IMR-90 (cell line): Measurements from ENCODE around the gene REPS2. TPM values are rescaled to one million over a fixed set of nuclear protein-coding genes. Genes with fewer than 3 reads are reported as not detected.

Source experiments
- ATAC-seq: fragments of 200-7000 bp; cut with Tn5 transposase; 2 replicates; pipeline ENCODE4 v1.9.1; 2020; ENCODE audit warnings: low read depth, mild to moderate bottlenecking, moderate library complexity
- BruUV-seq: library from RNA; stranded (reverse); fragments of 400-500 nt; replicated peaks from 2 replicates; lab custom pipeline; 2021; lab: Mats Ljungman, UMichigan
- CTCF ChIA-PET: fragments of 300-600 bp; formaldehyde crosslinking; extraction: SDS; loops from one replicate; lab custom pipeline; 2021; ENCODE audit warnings: antibody characterized with exemption; lab: Yijun Ruan, JAX
- POLR2A ChIA-PET: fragments of 300-600 bp; sonication (Branson Sonifier 250); formaldehyde crosslinking; loops from one replicate; lab custom pipeline; 2022; ENCODE audit warnings: antibody characterized with exemption; ENCODE audit not compliant: unreplicated experiment; lab: Charles Lee
- DNase-seq: peaks from one replicate; pipeline ENCODE4 v3.0.0; 2013
- H2AFZ ChIP-seq: replicated peaks from 2 replicates; pipeline ENCODE3; 2013; ENCODE audit warnings: low read length, mild to moderate bottlenecking; ENCODE audit not compliant: poor library complexity
- H2AK5ac ChIP-seq: 2 replicates; pipeline ENCODE4 v1.6.1; 2013; ENCODE audit warnings: low read depth, low read length, inconsistent platforms
- H2AK9ac ChIP-seq: replicated peaks from 2 replicates; pipeline ENCODE3; 2013; ENCODE audit warnings: mild to moderate bottlenecking, low read depth, low read length, moderate library complexity; ENCODE audit not compliant: poor library complexity
- H2BK120ac ChIP-seq: 2 replicates; pipeline ENCODE4 v1.6.1; 2013; ENCODE audit warnings: low read depth, low read length, inconsistent platforms
- H2BK15ac ChIP-seq: 3 replicates; pipeline ENCODE4 v1.6.1; 2013; ENCODE audit warnings: low read depth, low read length, inconsistent platforms
- H2BK20ac ChIP-seq: 2 replicates; pipeline ENCODE4 v1.6.1; 2013; ENCODE audit warnings: low read depth, mild to moderate bottlenecking, inconsistent platforms, low read length, moderate library complexity
- H2BK5ac ChIP-seq: 2 replicates; pipeline ENCODE4 v1.6.1; 2013; ENCODE audit warnings: mild to moderate bottlenecking, low read depth, low read length, inconsistent platforms; ENCODE audit not compliant: poor library complexity, severe bottlenecking
- H3K14ac ChIP-seq: replicated peaks from 2 replicates; pipeline ENCODE4 v1.6.1; 2013; ENCODE audit warnings: low read depth, low read length, inconsistent platforms
- H3K18ac ChIP-seq: 2 replicates; pipeline ENCODE4 v1.6.1; 2013; ENCODE audit warnings: low read depth, low read length, control low read depth
- H3K23ac ChIP-seq: 2 replicates; pipeline ENCODE4 v1.6.1; 2013; ENCODE audit warnings: low read depth, low read length, inconsistent platforms
- H3K27ac ChIP-seq: 2 replicates; pipeline ENCODE4 v1.5.1; 2013; ENCODE audit warnings: mild to moderate bottlenecking, control low read depth, low read length; ENCODE audit not compliant: insufficient read depth
- H3K27me3 ChIP-seq: 2 replicates; pipeline ENCODE4 v1.6.1; 2013; ENCODE audit warnings: low read length; ENCODE audit not compliant: control insufficient read depth, insufficient read depth
- H3K36me3 ChIP-seq: 2 replicates; pipeline ENCODE4 v1.6.1; 2013; ENCODE audit warnings: low read length, mixed read lengths; ENCODE audit not compliant: control insufficient read depth, insufficient read depth
- H3K4ac ChIP-seq: 2 replicates; pipeline ENCODE4 v1.6.1; 2013; ENCODE audit warnings: low read depth, low read length, inconsistent platforms
- H3K4me1 ChIP-seq: 2 replicates; pipeline ENCODE4 v1.6.1; 2013; ENCODE audit warnings: low read length, mixed read lengths; ENCODE audit not compliant: control insufficient read depth, insufficient read depth
- H3K4me2 ChIP-seq: 2 replicates; pipeline ENCODE4 v1.6.1; 2013; ENCODE audit warnings: low read depth, mild to moderate bottlenecking, control low read depth, low read length, moderate library complexity
- H3K4me3 ChIP-seq: 2 replicates; pipeline ENCODE4 v1.5.1; 2013; ENCODE audit warnings: low read depth, mild to moderate bottlenecking, control low read depth, low read length, moderate library complexity; ENCODE audit not compliant: insufficient read depth
- H3K56ac ChIP-seq: 2 replicates; pipeline ENCODE4 v1.6.1; 2013; ENCODE audit warnings: low read length, inconsistent platforms; ENCODE audit not compliant: insufficient read depth; ENCODE audit errors: extremely low read depth
- H3K79me1 ChIP-seq, 2 experiments: 2 replicates each; pipeline ENCODE4 v1.6.1; 2013; ENCODE audit warnings: low read length in 2 of 2, inconsistent platforms in 1 of 2, low read depth in 1 of 2
- H3K9ac ChIP-seq: 2 replicates; pipeline ENCODE4 v1.6.1; 2013; ENCODE audit warnings: low read depth, low read length, control low read depth
- H3K9me1 ChIP-seq: 2 replicates; pipeline ENCODE4 v1.6.1; 2013; ENCODE audit warnings: low read length, inconsistent platforms; ENCODE audit not compliant: insufficient read depth
- H3K9me3 ChIP-seq: 2 replicates; pipeline ENCODE4 v1.6.1; 2013; ENCODE audit warnings: low read length; ENCODE audit not compliant: control insufficient read depth, insufficient read depth
- H4K20me1 ChIP-seq: 2 replicates; pipeline ENCODE4 v1.6.1; 2013; ENCODE audit warnings: low read length, inconsistent platforms; ENCODE audit not compliant: insufficient read depth
- H4K5ac ChIP-seq: 2 replicates; pipeline ENCODE4 v1.6.1; 2013; ENCODE audit warnings: mild to moderate bottlenecking, low read depth, low read length, control low read depth
- H4K8ac ChIP-seq, 2 experiments: 2 replicates each; pipeline ENCODE4 v1.6.1; 2013; ENCODE audit warnings: low read depth in 2 of 2, low read length in 2 of 2, control low read depth in 1 of 2, inconsistent platforms in 1 of 2
- H4K91ac ChIP-seq: 2 replicates; pipeline ENCODE4 v1.6.1; 2013; ENCODE audit warnings: low read depth, low read length, inconsistent platforms; ENCODE audit not compliant: insufficient read depth
- BHLHE40 ChIP-seq: fragments of 150-350 bp; IDR thresholded peaks from 2 replicates; pipeline ENCODE4 v1.6.1; 2016; ENCODE audit warnings: mild to moderate bottlenecking, low read depth, low read length
- CEBPB ChIP-seq: IDR thresholded peaks from 2 replicates; pipeline ENCODE4 v1.6.1; 2012; ENCODE audit warnings: low read depth, low read length, improper control_type of control experiment
- CHD1 ChIP-seq: IDR thresholded peaks from 2 replicates; pipeline ENCODE4 v1.6.1; 2012; ENCODE audit warnings: low read depth, low read length, improper control_type of control experiment
- FOS ChIP-seq: fragments of 150-350 bp; IDR thresholded peaks from 2 replicates; pipeline ENCODE4 v1.6.1; 2016; ENCODE audit warnings: low read depth, low read length
- MAFK ChIP-seq: IDR thresholded peaks from 2 replicates; pipeline ENCODE4 v1.6.1; 2012; ENCODE audit warnings: low read depth, low read length, improper control_type of control experiment
- MAZ ChIP-seq: IDR thresholded peaks from 2 replicates; pipeline ENCODE4 v1.6.1; 2012; ENCODE audit warnings: low read depth, mild to moderate bottlenecking, low read length, improper control_type of control experiment, moderate library complexity, borderline replicate concordance
- MXI1 ChIP-seq: IDR thresholded peaks from 2 replicates; pipeline ENCODE4 v1.6.1; 2012; ENCODE audit warnings: low read depth, mild to moderate bottlenecking, low read length, moderate library complexity, borderline replicate concordance
- NFE2L2 ChIP-seq: fragments of 150-350 bp; IDR thresholded peaks from 2 replicates; pipeline ENCODE4 v1.6.1; 2016; ENCODE audit warnings: low read depth, mild to moderate bottlenecking, low read length
- POLR2A ChIP-seq: IDR thresholded peaks from 2 replicates; pipeline ENCODE4 v1.6.1; 2012; ENCODE audit warnings: mild to moderate bottlenecking, low read depth, low read length
- RAD21 ChIP-seq: IDR thresholded peaks from 2 replicates; pipeline ENCODE4 v1.6.1; 2012; ENCODE audit warnings: low read length, improper control_type of control experiment
- RCOR1 ChIP-seq: IDR thresholded peaks from 2 replicates; pipeline ENCODE4 v1.6.1; 2012; ENCODE audit warnings: mild to moderate bottlenecking, low read length, improper control_type of control experiment; ENCODE audit not compliant: insufficient replicate concordance
- RFX5 ChIP-seq: IDR thresholded peaks from 2 replicates; pipeline ENCODE4 v1.8.0; 2012; ENCODE audit warnings: low read depth, mild to moderate bottlenecking, low read length, moderate library complexity
- SMC3 ChIP-seq: fragments of 150-350 bp; IDR thresholded peaks from 2 replicates; pipeline ENCODE4 v1.6.1; 2016; ENCODE audit warnings: low read depth, mild to moderate bottlenecking, antibody characterized with exemption, low read length, moderate library complexity
- WGBS, 2 experiments: methylation state at CpG; one replicate each; pipeline versions ENCODE4 v1.1.5 to v1.1.7; 2013; ENCODE audit warnings: missing lambda C conversion rate in 2 of 2; ENCODE audit not compliant: insufficient read length in 1 of 2; ENCODE audit errors: extremely low coverage in 2 of 2; 5-methylcytosine and 5-hydroxymethylcytosine counted together
- dilution Hi-C: fragments of 300-500 bp; cut with HindIII; formaldehyde crosslinking; loops from one replicate; pipeline ENCODE4 v1.14.3; 2018; ENCODE audit warnings: low sequenced_read_pairs; ENCODE audit not compliant: unreplicated experiment
- in situ Hi-C: fragments of 300-500 bp; cut with MboI; formaldehyde crosslinking; loops from 3 replicates; pipeline ENCODE4 v1.14.3; 2019; ENCODE audit warnings: low sequenced_read_pairs, inconsistent platforms, mixed read lengths
- intact Hi-C: fragments of 100-400 bp; cut with micrococcal nuclease; formaldehyde crosslinking; loops from 2 replicates; pipeline ENCODE4 v1.10.0; 2022
- polyA plus RNA-seq, 3 experiments: library from polyadenylated mRNA; depleted of rRNA; stranded (reverse); fragments of >200 nt; gene quantifications; 2 replicates each; pipeline ENCODE4 v1.2.3, GENCODE V29; 2012; ENCODE audit warnings: low replicate concordance in 1 of 3
- total RNA-seq: library from RNA; depleted of rRNA; stranded (reverse); fragments of >200 nt; gene quantifications from 2 replicates; pipeline ENCODE4 v1.2.3, GENCODE V29; 2012
- TF ChIP-seq, protein P1 (sequence below): fragments of 150-350 bp; IDR thresholded peaks from 2 replicates; pipeline ENCODE4 v1.6.1; 2016; ENCODE audit warnings: low read depth, mild to moderate bottlenecking, low read length, moderate library complexity, borderline replicate concordance
- TF ChIP-seq, protein P2 (sequence below): fragments of 150-350 bp; IDR thresholded peaks from 2 replicates; pipeline ENCODE4 v1.6.1; 2017; ENCODE audit warnings: mild to moderate bottlenecking, antibody characterized with exemption, low read length, low read depth
- TF ChIP-seq, protein P3 (sequence below): conservative IDR thresholded peaks from 2 replicates; pipeline ENCODE4 v1.5.1; 2012; ENCODE audit warnings: mild to moderate bottlenecking, low read depth, low read length, improper control_type of control experiment

Gene REPS2
- total and polyA plus RNA-seq, 2 of the 4 experiments (the other 2 are of a cell fraction) = 0.02 to 0.18 TPM

DNA sequence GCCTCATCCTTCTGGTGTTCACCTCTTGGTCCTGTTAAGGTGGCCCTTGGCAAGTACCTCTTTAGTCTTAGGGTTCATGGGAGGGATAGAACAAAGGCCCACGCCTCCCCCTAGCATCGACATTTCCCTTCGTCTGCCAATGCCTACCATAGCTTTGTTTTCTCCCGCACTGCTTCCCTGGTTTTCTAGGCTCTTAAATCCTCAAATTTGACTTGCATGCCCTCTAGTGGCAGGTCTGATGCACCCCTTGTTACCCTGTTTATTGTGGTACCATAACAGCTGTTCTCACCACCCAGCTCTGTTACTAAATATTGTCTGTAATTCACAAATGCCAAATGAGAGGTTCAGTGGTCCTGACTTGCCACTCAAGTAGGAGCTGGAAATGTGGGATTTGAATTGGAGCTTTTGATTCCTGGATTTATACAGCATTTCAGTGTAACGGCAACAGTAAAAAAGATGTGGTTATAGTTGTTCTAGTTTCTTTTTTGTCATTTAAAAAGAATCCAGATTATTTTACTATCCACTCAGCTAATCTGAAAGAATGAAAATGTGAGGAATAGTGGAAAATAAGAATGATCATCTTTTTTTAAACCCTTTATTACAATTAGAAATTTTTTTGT is 100.1 kb downstream of the REPS2 start:
- H3K36me3 ChIP-seq = no peaks in the 10 kb centered on the region
- no peak overlapping the region for H2AK5ac ChIP-seq
- POLR2A ChIA-PET = no interaction called here
- no peak overlapping the region for H3K4me2 ChIP-seq
- H2AFZ ChIP-seq = peak overlapping the region; percentile 81
- H3K4me1 ChIP-seq = no peaks in the 10 kb centered on the region
- H4K5ac ChIP-seq = no peak overlapping the region
- H3K9ac ChIP-seq = no peak overlapping the region
- H2BK5ac ChIP-seq = no peak overlapping the region
- no peak overlapping the region for H3K23ac ChIP-seq
- no peak overlapping the region for H3K4me3 ChIP-seq
- no peak overlapping the region for H3K4ac ChIP-seq
- BruUV-seq = no TSS peak
- in situ Hi-C loops (no loop called here), dilution Hi-C loops (no loop called here), intact Hi-C loops (loop anchor here (1.0 kb wide), 3 partner anchors 163 to 220 kb away; no protein-coding TSS in a partner anchor)
- H4K8ac ChIP-seq = no peak overlapping the region
- ATAC-seq (peak; percentile 93), DNase-seq (peak; percentile 67)
- no peak overlapping the region for H3K27ac ChIP-seq
- CTCF ChIA-PET = interaction anchor here (0.6 to 2.5 kb wide), 22 partner anchors 8 to 241 kb away, joined by 3 to 18 read pairs (median 4); partner anchors contain the start of gene REPS2
- H3K18ac ChIP-seq = no peak overlapping the region
- no CpG with 5 or more reads among the region's 5 CpGs for WGBS, 2 experiments
- TF ChIP-seq, protein P1, sequence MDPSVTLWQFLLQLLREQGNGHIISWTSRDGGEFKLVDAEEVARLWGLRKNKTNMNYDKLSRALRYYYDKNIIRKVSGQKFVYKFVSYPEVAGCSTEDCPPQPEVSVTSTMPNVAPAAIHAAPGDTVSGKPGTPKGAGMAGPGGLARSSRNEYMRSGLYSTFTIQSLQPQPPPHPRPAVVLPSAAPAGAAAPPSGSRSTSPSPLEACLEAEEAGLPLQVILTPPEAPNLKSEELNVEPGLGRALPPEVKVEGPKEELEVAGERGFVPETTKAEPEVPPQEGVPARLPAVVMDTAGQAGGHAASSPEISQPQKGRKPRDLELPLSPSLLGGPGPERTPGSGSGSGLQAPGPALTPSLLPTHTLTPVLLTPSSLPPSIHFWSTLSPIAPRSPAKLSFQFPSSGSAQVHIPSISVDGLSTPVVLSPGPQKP = no peak
- TF ChIP-seq RAD21 = peak; percentile 80
- no peak for TF ChIP-seq MXI1
- TF ChIP-seq FOS = no peak
- no peak for TF ChIP-seq RFX5
- TF ChIP-seq, protein P2, sequence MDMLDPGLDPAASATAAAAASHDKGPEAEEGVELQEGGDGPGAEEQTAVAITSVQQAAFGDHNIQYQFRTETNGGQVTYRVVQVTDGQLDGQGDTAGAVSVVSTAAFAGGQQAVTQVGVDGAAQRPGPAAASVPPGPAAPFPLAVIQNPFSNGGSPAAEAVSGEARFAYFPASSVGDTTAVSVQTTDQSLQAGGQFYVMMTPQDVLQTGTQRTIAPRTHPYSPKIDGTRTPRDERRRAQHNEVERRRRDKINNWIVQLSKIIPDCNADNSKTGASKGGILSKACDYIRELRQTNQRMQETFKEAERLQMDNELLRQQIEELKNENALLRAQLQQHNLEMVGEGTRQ = no peak
- TF ChIP-seq CEBPB = no peak
- TF ChIP-seq MAZ = no peak
- no peak for TF ChIP-seq CHD1
- peak; percentile 73 for TF ChIP-seq SMC3
- TF ChIP-seq RCOR1 = no peak
- no peak for TF ChIP-seq MAFK
- TF ChIP-seq BHLHE40 = no peak
- TF ChIP-seq, protein P3, sequence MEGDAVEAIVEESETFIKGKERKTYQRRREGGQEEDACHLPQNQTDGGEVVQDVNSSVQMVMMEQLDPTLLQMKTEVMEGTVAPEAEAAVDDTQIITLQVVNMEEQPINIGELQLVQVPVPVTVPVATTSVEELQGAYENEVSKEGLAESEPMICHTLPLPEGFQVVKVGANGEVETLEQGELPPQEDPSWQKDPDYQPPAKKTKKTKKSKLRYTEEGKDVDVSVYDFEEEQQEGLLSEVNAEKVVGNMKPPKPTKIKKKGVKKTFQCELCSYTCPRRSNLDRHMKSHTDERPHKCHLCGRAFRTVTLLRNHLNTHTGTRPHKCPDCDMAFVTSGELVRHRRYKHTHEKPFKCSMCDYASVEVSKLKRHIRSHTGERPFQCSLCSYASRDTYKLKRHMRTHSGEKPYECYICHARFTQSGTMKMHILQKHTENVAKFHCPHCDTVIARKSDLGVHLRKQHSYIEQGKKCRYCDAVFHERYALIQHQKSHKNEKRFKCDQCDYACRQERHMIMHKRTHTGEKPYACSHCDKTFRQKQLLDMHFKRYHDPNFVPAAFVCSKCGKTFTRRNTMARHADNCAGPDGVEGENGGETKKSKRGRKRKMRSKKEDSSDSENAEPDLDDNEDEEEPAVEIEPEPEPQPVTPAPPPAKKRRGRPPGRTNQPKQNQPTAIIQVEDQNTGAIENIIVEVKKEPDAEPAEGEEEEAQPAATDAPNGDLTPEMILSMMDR = peak; percentile 72
- TF ChIP-seq NFE2L2 = no peak
- TF ChIP-seq POLR2A = no peak
- H2BK20ac ChIP-seq = no peak overlapping the region
- H4K20me1 ChIP-seq = no peaks in the 10 kb centered on the region
- no peaks in the 10 kb centered on the region for H3K79me1 ChIP-seq
- no peaks in the 10 kb centered on the region for H3K9me1 ChIP-seq
- no peak overlapping the region for H2AK9ac ChIP-seq
- no peaks in the 10 kb centered on the region for H3K9me3 ChIP-seq
- H3K27me3 ChIP-seq = peaks cover 3% of the 10 kb centered on the region
- H3K56ac ChIP-seq = no peak overlapping the region
- H4K91ac ChIP-seq = no peak overlapping the region
- H3K14ac ChIP-seq = no peak overlapping the region
- no peak overlapping the region for H2BK15ac ChIP-seq
- H2BK120ac ChIP-seq = no peak overlapping the region
